CD14-positive monocyte (primary cell): ENCODE data around the gene TBC1D3B. TPM values are rescaled to one million over a fixed set of nuclear protein-coding genes. Genes with fewer than 3 reads are reported as not detected.

Experiments
- DNase-seq, 3 donors: peaks; one replicate each; pipeline ENCODE4 v3.0.0-alpha.2; 2011 to 2022
- H2AFZ ChIP-seq: 2 replicates; pipeline ENCODE4 v1.6.0; 2012; ENCODE audit warnings: mild to moderate bottlenecking, low read depth, low read length, inconsistent platforms; ENCODE audit not compliant: insufficient read depth, poor library complexity, severe bottlenecking
- H3K27ac ChIP-seq, 2 donors: 1 replicate in 1 of 2; 2 replicates in 1 of 2; pipeline ENCODE4 v1.5.1; 2012 to 2013; ENCODE audit warnings: low read length in 2 of 2, control low read depth in 1 of 2, inconsistent platforms in 1 of 2, low read depth in 1 of 2, mild to moderate bottlenecking in 1 of 2
- H3K27me3 ChIP-seq, 2 donors: one replicate each; pipeline versions ENCODE4 v1.6.0 to v1.6.1; 2011 to 2013; ENCODE audit warnings: low read length in 2 of 2; ENCODE audit not compliant: control insufficient read depth in 2 of 2, insufficient read depth in 2 of 2
- H3K36me3 ChIP-seq, 2 donors: replicated peaks in 1 of 2; 1 replicate in 1 of 2; 2 replicates in 1 of 2; pipeline versions ENCODE4 v1.5.1 to v1.6.1; 2012 to 2013; ENCODE audit warnings: low read length in 2 of 2, control low read depth in 1 of 2, inconsistent platforms in 1 of 2, mild to moderate bottlenecking in 1 of 2; ENCODE audit not compliant: insufficient read depth in 2 of 2, control insufficient read depth in 1 of 2
- H3K4me1 ChIP-seq, 2 donors: 1 replicate in 1 of 2; 2 replicates in 1 of 2; pipeline versions ENCODE4 v1.5.1 to v1.6.1; 2012 to 2013; ENCODE audit warnings: low read length in 2 of 2, control low read depth in 1 of 2, inconsistent platforms in 1 of 2, mild to moderate bottlenecking in 1 of 2, moderate library complexity in 1 of 2; ENCODE audit not compliant: insufficient read depth in 2 of 2, control insufficient read depth in 1 of 2
- H3K4me2 ChIP-seq: replicated peaks from 2 replicates; pipeline ENCODE3; 2012; ENCODE audit warnings: low read length, moderate library complexity, mild to moderate bottlenecking; ENCODE audit not compliant: poor library complexity, severe bottlenecking; ENCODE audit errors: extremely low read depth
- H3K4me3 ChIP-seq, 3 experiments: fragments of 200-600 bp in 1 of 3; sonication (generic) in 1 of 3; replicated peaks in 1 of 3; 1 replicate in 2 of 3; 2 replicates in 1 of 3; pipeline ENCODE4 v1.5.1; 2011 to 2013; ENCODE audit warnings: low read length in 3 of 3, mild to moderate bottlenecking in 3 of 3, control low read depth in 2 of 3, low read depth in 2 of 3, inconsistent platforms in 1 of 3, moderate library complexity in 1 of 3
- H3K79me2 ChIP-seq: 2 replicates; pipeline ENCODE4 v1.6.0; 2012; ENCODE audit warnings: mild to moderate bottlenecking, control low read depth, inconsistent platforms, low read length, moderate library complexity; ENCODE audit not compliant: insufficient read depth
- H3K9ac ChIP-seq: 2 replicates; pipeline ENCODE4 v1.6.0; 2017; ENCODE audit warnings: low read length, mild to moderate bottlenecking; ENCODE audit not compliant: insufficient read depth, poor library complexity, severe bottlenecking
- H3K9me3 ChIP-seq, 2 donors: replicated peaks in 1 of 2; 1 replicate in 1 of 2; 2 replicates in 1 of 2; pipeline versions ENCODE4 v1.5.1 to v1.6.1; 2012 to 2013; ENCODE audit warnings: low read length in 2 of 2, control low read depth in 1 of 2; ENCODE audit not compliant: control insufficient read depth in 1 of 2, insufficient read depth in 1 of 2
- H4K20me1 ChIP-seq: 2 replicates; pipeline ENCODE4 v1.6.0; 2012; ENCODE audit warnings: mild to moderate bottlenecking, low read length, control low read depth, moderate library complexity; ENCODE audit not compliant: insufficient read depth
- H3K27ac Mint-ChIP-seq, 7 donors: one replicate each; pipeline ENCODE4 v1.8.0; 2020; ENCODE audit warnings: mild to moderate bottlenecking in 7 of 7, mixed read lengths in 7 of 7, moderate library complexity in 6 of 7, inconsistent platforms in 2 of 7
- H3K27me3 Mint-ChIP-seq, 3 donors: one replicate each; pipeline ENCODE4 v1.8.0; 2021 to 2022; ENCODE audit warnings: low read depth in 3 of 3, mild to moderate bottlenecking in 3 of 3, mixed read lengths in 3 of 3, moderate library complexity in 3 of 3, inconsistent platforms in 1 of 3
- H3K36me3 Mint-ChIP-seq, 2 donors: one replicate each; pipeline ENCODE4 v1.8.0; 2020; ENCODE audit warnings: mixed read lengths in 2 of 2, inconsistent platforms in 1 of 2, mild to moderate bottlenecking in 1 of 2
- H3K4me1 Mint-ChIP-seq: one replicate; pipeline ENCODE4 v1.8.0; 2020; ENCODE audit warnings: mild to moderate bottlenecking, mixed read lengths
- H3K4me3 Mint-ChIP-seq, 2 donors: one replicate each; pipeline ENCODE4 v1.8.0; 2020; ENCODE audit warnings: mild to moderate bottlenecking in 2 of 2, mixed read lengths in 2 of 2, moderate library complexity in 1 of 2
- H3K9me3 Mint-ChIP-seq, 7 donors: one replicate each; pipeline ENCODE4 v1.8.0; 2020 to 2022; ENCODE audit warnings: mixed read lengths in 7 of 7, mild to moderate bottlenecking in 6 of 7, moderate library complexity in 6 of 7, inconsistent platforms in 2 of 7
- WGBS: methylation state at CpG from one replicate; pipeline ENCODE4 v1.1.5; 2013; ENCODE audit warnings: missing lambda C conversion rate; ENCODE audit not compliant: insufficient coverage; 5-methylcytosine and 5-hydroxymethylcytosine counted together
- intact Hi-C, 2 donors: fragments of 100-400 bp; cut with micrococcal nuclease; formaldehyde crosslinking; loops; one replicate each; pipeline versions ENCODE4 v1.15.0 to v1.15.1; 2023
- polyA plus RNA-seq, 3 donors: library from polyadenylated mRNA; depleted of rRNA in 1 of 3; unstranded in 2 of 3; stranded (reverse) in 1 of 3; fragments of 300-500 nt in 2 of 3; fragments of >200 nt in 1 of 3; fragmentation: Illumina TruSeq in 2 of 3; gene quantifications; 1 replicate in 2 of 3; 2 replicates in 1 of 3; pipeline ENCODE4 v1.2.3, GENCODE V29; 2012 to 2021
- TF ChIP-seq, protein P1 (sequence below): fragments of 200-600 bp; IDR thresholded peaks from one replicate; pipeline ENCODE4 v1.8.0; 2022; ENCODE audit warnings: antibody characterized with exemption, mild to moderate bottlenecking

Gene TBC1D3B
- polyA plus RNA-seq, 3 donors, result 1.8 TPM; not detected in 2

DNA sequence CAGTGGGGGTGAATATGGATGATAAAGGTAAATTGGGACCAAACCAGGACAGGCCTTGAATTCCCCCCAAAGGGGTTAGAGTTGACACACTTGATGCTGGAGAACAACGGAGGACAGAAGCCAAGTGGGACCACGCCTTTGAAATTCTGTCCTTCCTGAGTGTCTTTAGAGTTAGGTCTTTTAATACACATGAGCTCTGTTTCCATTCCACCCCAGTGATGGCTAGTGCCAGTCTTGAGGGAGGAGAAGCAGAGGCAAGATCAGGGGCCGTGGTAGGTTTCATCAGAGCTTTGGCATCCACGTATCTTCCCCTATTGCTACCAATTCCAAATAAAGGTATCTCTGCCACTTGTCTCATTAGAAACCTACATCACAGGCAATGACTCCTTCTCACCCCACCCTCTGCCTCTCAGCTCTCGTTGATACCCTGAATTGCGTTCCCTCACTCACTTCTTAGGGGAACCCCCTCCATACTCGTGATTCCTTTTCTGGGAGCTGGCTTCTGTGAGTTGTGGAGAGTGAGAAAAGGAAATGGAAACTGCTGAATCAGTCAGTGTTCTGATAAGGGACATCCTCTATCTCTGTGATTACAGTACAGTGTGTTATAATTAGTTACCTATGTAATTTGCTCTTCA, 22.5 kb upstream of the TBC1D3B start:
- no peaks in the 10 kb centered on the region for H3K27me3 ChIP-seq
- H3K4me3 ChIP-seq, result peak overlapping the region in 1 of 3 experiments; percentile 9
- no peaks in the 10 kb centered on the region for H3K9me3 ChIP-seq
- H3K27ac Mint-ChIP-seq, result peak overlapping the region; percentile 88 to 94 (median 90)
- peaks cover 85% of the 10 kb centered on the region for H3K4me1 Mint-ChIP-seq
- H3K36me3 Mint-ChIP-seq, result peaks cover 3 to 11% of the 10 kb centered on the region in 2 donors
- TF ChIP-seq, protein P1, sequence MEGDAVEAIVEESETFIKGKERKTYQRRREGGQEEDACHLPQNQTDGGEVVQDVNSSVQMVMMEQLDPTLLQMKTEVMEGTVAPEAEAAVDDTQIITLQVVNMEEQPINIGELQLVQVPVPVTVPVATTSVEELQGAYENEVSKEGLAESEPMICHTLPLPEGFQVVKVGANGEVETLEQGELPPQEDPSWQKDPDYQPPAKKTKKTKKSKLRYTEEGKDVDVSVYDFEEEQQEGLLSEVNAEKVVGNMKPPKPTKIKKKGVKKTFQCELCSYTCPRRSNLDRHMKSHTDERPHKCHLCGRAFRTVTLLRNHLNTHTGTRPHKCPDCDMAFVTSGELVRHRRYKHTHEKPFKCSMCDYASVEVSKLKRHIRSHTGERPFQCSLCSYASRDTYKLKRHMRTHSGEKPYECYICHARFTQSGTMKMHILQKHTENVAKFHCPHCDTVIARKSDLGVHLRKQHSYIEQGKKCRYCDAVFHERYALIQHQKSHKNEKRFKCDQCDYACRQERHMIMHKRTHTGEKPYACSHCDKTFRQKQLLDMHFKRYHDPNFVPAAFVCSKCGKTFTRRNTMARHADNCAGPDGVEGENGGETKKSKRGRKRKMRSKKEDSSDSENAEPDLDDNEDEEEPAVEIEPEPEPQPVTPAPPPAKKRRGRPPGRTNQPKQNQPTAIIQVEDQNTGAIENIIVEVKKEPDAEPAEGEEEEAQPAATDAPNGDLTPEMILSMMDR, result no peak
- peaks cover 87 to 91% of the 10 kb centered on the region in 2 donors for H3K4me1 ChIP-seq
- no peak overlapping the region for H3K9ac ChIP-seq
- H2AFZ ChIP-seq, result no peak overlapping the region
- H3K4me3 Mint-ChIP-seq, result peak overlapping the region; percentile 5 to 72
- peaks cover 0 to 2% (median 0%) of the 10 kb centered on the region in 7 donors for H3K9me3 Mint-ChIP-seq
- intact Hi-C loops, result loop anchor here (10.0 kb wide), 2 partner anchors 114 to 1974 kb away; no protein-coding TSS in a partner anchor
- peak overlapping the region; percentile 30 for H3K4me2 ChIP-seq
- no peaks in the 10 kb centered on the region for H3K79me2 ChIP-seq
- H3K36me3 ChIP-seq, result no peaks in the 10 kb centered on the region
- DNase-seq, result peak; percentile 87 to 98 (median 96)
- no CpG with 5 or more reads among the region's 7 CpGs for WGBS
- no peaks in the 10 kb centered on the region for H4K20me1 ChIP-seq
- peak overlapping the region; percentile 42 to 49 for H3K27ac ChIP-seq
- peaks cover 1 to 9% (median 3%) of the 10 kb centered on the region in 3 donors for H3K27me3 Mint-ChIP-seq

DNA sequence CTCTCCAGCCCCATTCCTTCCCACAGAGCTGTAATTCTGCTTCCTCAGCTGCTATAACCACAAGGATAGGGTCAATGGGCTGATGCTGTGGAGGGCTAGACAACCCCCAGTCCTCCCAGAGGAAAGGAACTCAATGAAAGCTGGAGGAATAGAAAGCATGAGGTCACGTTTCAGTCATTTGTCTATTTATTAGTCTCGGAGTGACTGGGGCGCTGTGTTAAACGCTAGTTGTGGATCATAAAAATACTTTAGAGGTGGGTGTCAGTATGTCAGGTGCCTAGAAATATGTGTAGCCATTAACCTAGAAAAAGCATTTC, 20.9 kb upstream of the TBC1D3B start:
- WGBS, result 60% methylated on average over 1 of the region's 4 CpGs
- DNase-seq, result peak; percentile 50 to 65 (median 63)
- Histone ChIP-seq H3K9me3 (no peaks in the 10 kb centered on the region), H3K9ac (peak overlapping the region; percentile 39), H3K4me3 (peak overlapping the region in 1 of 3 experiments; percentile 32), H4K20me1 (no peaks in the 10 kb centered on the region), H3K4me1 (peaks cover 89 to 95% of the 10 kb centered on the region in 2 donors), H3K4me2 (peak overlapping the region; percentile 63), H3K27me3 (no peaks in the 10 kb centered on the region), H3K27ac (peak overlapping the region; percentile 85 to 96), H3K79me2 (no peaks in the 10 kb centered on the region), H2AFZ (no peak overlapping the region), H3K36me3 (no peaks in the 10 kb centered on the region)
- Mint-ChIP-seq H3K27ac (peak overlapping the region; percentile 96 to 98 (median 97)), H3K4me1 (peaks cover 84% of the 10 kb centered on the region), H3K36me3 (peaks cover 3 to 8% of the 10 kb centered on the region in 2 donors), H3K9me3 (peaks cover 0 to 2% (median 0%) of the 10 kb centered on the region in 7 donors), H3K27me3 (peaks cover 1 to 9% (median 3%) of the 10 kb centered on the region in 3 donors), H3K4me3 (peak overlapping the region; percentile 75 to 78)
- TF ChIP-seq, protein P1, result no peak
- intact Hi-C loops, result loop anchor here (2.0 to 10.0 kb wide), 4 partner anchors 13 to 1973 kb away; partner anchors contain the start of gene CCL4L2 (in 1 of the 2)
